Measurements from ENCODE around the gene ROBO3. TPM values are rescaled to one million over a fixed set of nuclear protein-coding genes. Genes with fewer than 3 reads are reported as not detected.

Gene ROBO3
- total RNA-seq, 6 experiments from 2014 or later: 1.9 to 3.3 (median 2.6) TPM

GRCh38 chr11:124889191-124890091, 24.2 kb downstream of the ROBO3 start:
- no peaks in the 10 kb centered on the region for H3K36me3 Mint-ChIP-seq (ENCODE audit: low read depth)
- TF ChIP-seq CTCF (IDR thresholded peaks at IDR 0.05): no peak

GRCh38 chr11:124890151-124890550, 24.9 kb downstream of the ROBO3 start:
- H3K27ac Mint-ChIP-seq: no peak overlapping the region
- no peak for DNase-seq
- H3K27me3 Mint-ChIP-seq (ENCODE audit: insufficient read depth): peaks cover 2% of the 10 kb centered on the region
- H3K9me3 Mint-ChIP-seq: no peaks in the 10 kb centered on the region
- no peaks in the 10 kb centered on the region for H3K36me3 Mint-ChIP-seq (ENCODE audit: low read depth)
- H3K4me1 Mint-ChIP-seq (ENCODE audit: low read depth): peaks cover 9% of the 10 kb centered on the region
- no peak overlapping the region for H3K4me3 Mint-ChIP-seq
- no peak for TF ChIP-seq CTCF (IDR thresholded peaks at IDR 0.05)

More at GRCh38 chr11:124889191-124890091, 24.2 kb downstream of the ROBO3 start:
- no peak overlapping the region for H3K27ac Mint-ChIP-seq
- peaks cover 2% of the 10 kb centered on the region for H3K27me3 Mint-ChIP-seq (ENCODE audit: insufficient read depth)
- H3K9me3 Mint-ChIP-seq: no peaks in the 10 kb centered on the region
- peaks cover 3% of the 10 kb centered on the region for H3K4me1 Mint-ChIP-seq (ENCODE audit: low read depth)
- DNase-seq: no peak
- H3K4me3 Mint-ChIP-seq: no peak overlapping the region

- no peak for DNase-seq
- H3K36me3 Mint-ChIP-seq (ENCODE audit: low read depth): no peaks in the 10 kb centered on the region
Observed at GRCh38 chr11:124890683-124891372, 25.6 kb downstream of the ROBO3 start.

GRCh38 chr11:124891373-124891861, 26.2 kb downstream of the ROBO3 start:
- no peak overlapping the region for H3K27ac Mint-ChIP-seq
- peaks cover 13% of the 10 kb centered on the region for H3K4me1 Mint-ChIP-seq (ENCODE audit: low read depth)
- no peak overlapping the region for H3K4me3 Mint-ChIP-seq
- no peaks in the 10 kb centered on the region for H3K36me3 Mint-ChIP-seq (ENCODE audit: low read depth)
- H3K9me3 Mint-ChIP-seq: no peaks in the 10 kb centered on the region
- peaks cover 2% of the 10 kb centered on the region for H3K27me3 Mint-ChIP-seq (ENCODE audit: insufficient read depth)
- DNase-seq: no peak
- no peak for TF ChIP-seq CTCF (IDR thresholded peaks at IDR 0.05)

More at GRCh38 chr11:124890683-124891372, 25.6 kb downstream of the ROBO3 start:
- Mint-ChIP-seq H3K4me3 (no peak overlapping the region), H3K27me3 (ENCODE audit: insufficient read depth) (peaks cover 2% of the 10 kb centered on the region), H3K9me3 (no peaks in the 10 kb centered on the region), H3K27ac (no peak overlapping the region), H3K4me1 (ENCODE audit: low read depth) (peaks cover 9% of the 10 kb centered on the region)
- no peak for TF ChIP-seq CTCF (IDR thresholded peaks at IDR 0.05)

GRCh38 chr11:124892146-124892545, 26.9 kb downstream of the ROBO3 start:
- Mint-ChIP-seq H3K27me3 (ENCODE audit: insufficient read depth) (peaks cover 2% of the 10 kb centered on the region; the same call in 1 of the 2 replicates), H3K9me3 (no peaks in the 10 kb centered on the region), H3K27ac (no peak overlapping the region), H3K36me3 (ENCODE audit: low read depth) (no peaks in the 10 kb centered on the region), H3K4me1 (ENCODE audit: low read depth) (peaks cover 21% of the 10 kb centered on the region), H3K4me3 (no peak overlapping the region)
- TF ChIP-seq CTCF (IDR thresholded peaks at IDR 0.05): no peak
- no peak for DNase-seq

Data from HFFc6 (cell line).